Uterus (tissue), 4 donors: ENCODE results near the gene RPS6KA1. TPM values are rescaled to one million over a fixed set of nuclear protein-coding genes. Genes with fewer than 3 reads are reported as not detected.

Source experiments
- DNase-seq, 2 donors: peaks; one replicate each; pipeline ENCODE4 v3.0.0-alpha.2; 2019 to 2020
- H3K27ac ChIP-seq, 2 donors: fragments of 200-600 bp; sonication (generic); 1 replicate in 1 of 2; 2 replicates in 1 of 2; pipeline ENCODE4 v1.5.1; 2016 to 2018
- H3K27me3 ChIP-seq, 2 donors: fragments of 200-600 bp; sonication (generic); one replicate each; pipeline ENCODE4 v1.5.1; 2018 to 2019; ENCODE audit warnings: control low read depth in 1 of 2
- H3K36me3 ChIP-seq, 2 donors: fragments of 200-600 bp; sonication (generic); one replicate each; pipeline ENCODE4 v1.5.1; 2019; ENCODE audit warnings: control low read depth in 1 of 2
- H3K4me1 ChIP-seq, 2 donors: fragments of 200-600 bp; sonication (generic); one replicate each; pipeline ENCODE4 v1.5.1; 2018 to 2019; ENCODE audit warnings: control low read depth in 1 of 2
- H3K4me3 ChIP-seq, 2 donors: fragments of 200-600 bp; sonication (generic); 1 replicate in 1 of 2; 2 replicates in 1 of 2; pipeline ENCODE4 v1.5.1; 2018 to 2019; ENCODE audit warnings: mild to moderate bottlenecking in 1 of 2
- H3K9me3 ChIP-seq, 2 donors: fragments of 200-600 bp; sonication (generic); one replicate each; pipeline ENCODE4 v1.5.1; 2019; ENCODE audit warnings: control low read depth in 1 of 2
- POLR2A ChIP-seq, 2 donors: fragments of 450-650 bp; IDR thresholded peaks; one replicate each; pipeline ENCODE4 v1.6.1; 2016; ENCODE audit warnings: antibody characterized with exemption in 2 of 2, mild to moderate bottlenecking in 1 of 2, moderate library complexity in 1 of 2
- intact Hi-C: fragments of 100-400 bp; cut with DNase I; formaldehyde crosslinking; loops from one replicate; pipeline ENCODE4 v1.15.1; 2023; ENCODE audit warnings: low total_unique reads
- total RNA-seq, 4 donors: library from RNA; depleted of rRNA in 3 of 4; stranded (reverse); fragments of >200 nt in 3 of 4; gene quantifications; one replicate each; pipeline versions ENCODE4 v1.1.0 to v1.2.4, GENCODE V29; 2014 to 2023
- TF ChIP-seq, protein P1 (sequence below), 4 experiments: fragments of 200-600 bp in 2 of 4; fragments of 450-650 bp in 2 of 4; sonication (generic) in 2 of 4; IDR thresholded peaks; one replicate each; pipeline ENCODE4 v1.5.1; 2016 to 2019; ENCODE audit warnings: antibody characterized with exemption in 4 of 4, mild to moderate bottlenecking in 2 of 4, moderate library complexity in 1 of 4
- donor health status: DM: yes; HTN: yes; CAD: no.

The RPS6KA1 gene
- total RNA-seq, 4 donors from 2014 or later = 10.8 to 51.8 (median 14.6) TPM

DNA sequence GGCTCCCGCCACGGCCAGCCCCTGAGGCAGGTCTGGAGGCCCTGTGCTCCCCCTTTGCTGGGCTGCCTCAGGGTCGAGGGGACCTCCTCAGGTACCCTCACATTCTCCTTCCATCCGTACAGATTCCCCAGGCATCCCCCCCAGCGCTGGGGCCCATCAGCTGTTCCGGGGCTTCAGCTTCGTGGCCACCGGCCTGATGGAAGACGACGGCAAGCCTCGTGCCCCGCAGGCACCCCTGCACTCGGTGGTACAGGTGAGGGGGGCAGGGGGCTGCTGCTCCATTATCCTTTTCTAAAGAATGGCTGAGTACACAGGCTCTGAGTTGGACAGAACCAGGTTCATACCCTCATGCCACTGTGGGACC, 29.1 kb downstream of the RPS6KA1 start:
- Histone ChIP-seq H3K9me3 (no peaks in the 10 kb centered on the region), H3K36me3 (no peaks in the 10 kb centered on the region), H3K4me3 (no peak overlapping the region), H3K27ac (no peak overlapping the region), H3K27me3 (no peaks in the 10 kb centered on the region), H3K4me1 (no peaks in the 10 kb centered on the region)
- DNase-seq = no peak
- TF ChIP-seq, protein P1, sequence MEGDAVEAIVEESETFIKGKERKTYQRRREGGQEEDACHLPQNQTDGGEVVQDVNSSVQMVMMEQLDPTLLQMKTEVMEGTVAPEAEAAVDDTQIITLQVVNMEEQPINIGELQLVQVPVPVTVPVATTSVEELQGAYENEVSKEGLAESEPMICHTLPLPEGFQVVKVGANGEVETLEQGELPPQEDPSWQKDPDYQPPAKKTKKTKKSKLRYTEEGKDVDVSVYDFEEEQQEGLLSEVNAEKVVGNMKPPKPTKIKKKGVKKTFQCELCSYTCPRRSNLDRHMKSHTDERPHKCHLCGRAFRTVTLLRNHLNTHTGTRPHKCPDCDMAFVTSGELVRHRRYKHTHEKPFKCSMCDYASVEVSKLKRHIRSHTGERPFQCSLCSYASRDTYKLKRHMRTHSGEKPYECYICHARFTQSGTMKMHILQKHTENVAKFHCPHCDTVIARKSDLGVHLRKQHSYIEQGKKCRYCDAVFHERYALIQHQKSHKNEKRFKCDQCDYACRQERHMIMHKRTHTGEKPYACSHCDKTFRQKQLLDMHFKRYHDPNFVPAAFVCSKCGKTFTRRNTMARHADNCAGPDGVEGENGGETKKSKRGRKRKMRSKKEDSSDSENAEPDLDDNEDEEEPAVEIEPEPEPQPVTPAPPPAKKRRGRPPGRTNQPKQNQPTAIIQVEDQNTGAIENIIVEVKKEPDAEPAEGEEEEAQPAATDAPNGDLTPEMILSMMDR (IDR thresholded peaks at IDR 0.05) = no peak
- TF ChIP-seq POLR2A (IDR thresholded peaks at IDR 0.05) = no peak
- intact Hi-C loops = no loop called here

DNA sequence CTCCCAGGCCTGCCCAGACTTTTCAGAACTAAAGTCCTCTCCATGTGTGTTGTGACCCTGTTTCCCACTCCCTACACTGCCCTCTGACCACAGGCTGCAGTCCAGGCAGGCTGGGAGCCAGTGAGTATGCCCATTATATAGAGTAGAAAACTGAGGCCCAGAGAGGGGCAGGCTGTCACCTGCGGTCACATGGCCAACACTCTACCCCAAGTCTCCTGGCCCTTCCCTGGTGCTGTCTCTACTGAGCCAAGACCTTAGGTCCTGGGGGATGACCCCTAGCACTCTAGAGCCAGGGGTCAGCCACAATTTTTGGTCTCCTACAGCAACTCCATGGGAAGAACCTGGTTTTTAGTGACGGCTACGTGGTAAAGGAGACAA, 30.8 kb downstream of the RPS6KA1 start:
- TF ChIP-seq, protein P1 (IDR thresholded peaks at IDR 0.05) = no peak
- TF ChIP-seq POLR2A (IDR thresholded peaks at IDR 0.05) = no peak
- Histone ChIP-seq H3K36me3 (no peaks in the 10 kb centered on the region), H3K4me1 (no peaks in the 10 kb centered on the region), H3K27me3 (no peaks in the 10 kb centered on the region), H3K27ac (no peak overlapping the region), H3K9me3 (no peaks in the 10 kb centered on the region), H3K4me3 (no peak overlapping the region)
- intact Hi-C loops = no loop called here
- no peak for DNase-seq

DNA sequence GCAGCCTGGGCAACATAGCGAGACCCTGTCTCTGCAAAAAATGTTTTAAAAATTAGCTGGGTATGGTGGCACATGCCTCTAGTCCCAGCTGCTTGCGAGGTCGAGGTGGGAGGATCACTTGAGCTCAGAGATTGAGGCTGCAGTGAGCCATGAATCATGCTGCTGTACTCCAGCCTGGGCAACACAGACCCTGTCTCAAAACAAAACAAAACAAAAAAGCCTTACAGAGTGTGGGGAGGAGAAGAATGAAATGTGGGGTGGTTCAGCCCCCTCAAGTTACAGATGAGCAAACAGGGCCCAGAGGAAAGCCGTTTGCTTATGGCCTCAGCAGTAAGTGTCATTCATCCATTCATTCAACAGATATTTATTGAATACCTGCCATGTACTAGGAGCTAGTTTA, 40.7 kb downstream of the RPS6KA1 start:
- intact Hi-C loops = no loop called here
- no peak for TF ChIP-seq POLR2A (IDR thresholded peaks at IDR 0.05)
- TF ChIP-seq, protein P1 (IDR thresholded peaks at IDR 0.05) = no peak
- no peak overlapping the region for H3K4me3 ChIP-seq
- DNase-seq = no peak
- no peaks in the 10 kb centered on the region for H3K9me3 ChIP-seq
- H3K27ac ChIP-seq = no peak overlapping the region
- no peaks in the 10 kb centered on the region for H3K27me3 ChIP-seq
- no peaks in the 10 kb centered on the region for H3K36me3 ChIP-seq
- no peaks in the 10 kb centered on the region for H3K4me1 ChIP-seq

DNA sequence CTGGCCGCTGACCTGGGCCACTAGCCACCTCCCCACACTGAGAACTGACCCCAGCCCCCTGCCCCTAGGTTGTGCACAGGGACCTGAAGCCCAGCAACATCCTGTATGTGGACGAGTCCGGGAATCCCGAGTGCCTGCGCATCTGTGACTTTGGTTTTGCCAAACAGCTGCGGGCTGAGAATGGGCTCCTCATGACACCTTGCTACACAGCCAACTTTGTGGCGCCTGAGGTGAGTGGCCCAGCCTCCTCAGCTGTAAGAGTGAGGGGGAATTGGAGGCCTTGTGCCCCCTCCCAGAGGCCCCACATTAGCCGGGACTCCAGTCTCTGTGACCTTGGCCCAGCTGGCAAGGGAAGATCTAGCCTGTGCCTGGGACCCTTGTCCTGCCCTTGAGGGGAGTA, 41.8 kb downstream of the RPS6KA1 start:
- no peak for DNase-seq

DNA sequence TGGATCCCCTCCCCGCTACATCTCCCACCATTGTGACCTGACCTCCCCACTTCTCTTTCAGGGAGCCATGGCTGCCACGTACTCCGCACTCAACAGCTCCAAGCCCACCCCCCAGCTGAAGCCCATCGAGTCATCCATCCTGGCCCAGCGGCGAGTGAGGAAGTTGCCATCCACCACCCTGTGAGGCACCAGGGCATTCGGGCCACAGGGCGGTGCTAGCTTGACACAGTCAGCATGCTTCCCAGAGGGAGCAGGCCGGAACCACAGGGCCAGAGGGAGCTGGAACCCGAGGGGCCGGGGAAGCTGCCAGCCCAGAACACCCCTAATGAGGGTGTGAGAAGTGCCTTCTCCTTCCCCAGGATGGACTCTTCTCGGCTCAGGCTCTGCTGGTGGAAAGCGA, 44.5 kb downstream of the RPS6KA1 start:
- Histone ChIP-seq H3K4me1 (no peaks in the 10 kb centered on the region), H3K4me3 (no peak overlapping the region), H3K9me3 (no peaks in the 10 kb centered on the region), H3K36me3 (no peaks in the 10 kb centered on the region), H3K27me3 (no peaks in the 10 kb centered on the region), H3K27ac (no peak overlapping the region)
- intact Hi-C loops = no loop called here
- TF ChIP-seq POLR2A (IDR thresholded peaks at IDR 0.05) = no peak
- TF ChIP-seq, protein P1 (IDR thresholded peaks at IDR 0.05) = no peak
- DNase-seq = no peak

More for the DNA sequence above, 41.8 kb downstream of the RPS6KA1 start:
- Histone ChIP-seq H3K36me3 (no peaks in the 10 kb centered on the region), H3K27ac (no peak overlapping the region), H3K9me3 (no peaks in the 10 kb centered on the region), H3K27me3 (no peaks in the 10 kb centered on the region), H3K4me3 (no peak overlapping the region), H3K4me1 (no peaks in the 10 kb centered on the region)
- intact Hi-C loops = no loop called here
- TF ChIP-seq POLR2A (IDR thresholded peaks at IDR 0.05) = no peak
- TF ChIP-seq, protein P1 (IDR thresholded peaks at IDR 0.05) = no peak
